GM19395 (cell line): ENCODE results near the gene GIPC3.

Experiments used
- ATAC-seq: cut with Tn5 transposase; IDR thresholded peaks from one replicate; pipeline ENCODE4 v1.9.1; 2021; ENCODE audit warnings: mild to moderate bottlenecking, moderate library complexity; ENCODE audit not compliant: unreplicated experiment

The GIPC3 gene

GRCh38 chr19:3604227-3604986 is 19.1 kb downstream of the GIPC3 start:
- no peak for ATAC-seq

- ATAC-seq, result no peak
Measured at GRCh38 chr19:3604987-3605343, 19.7 kb downstream of the GIPC3 start.

DNA sequence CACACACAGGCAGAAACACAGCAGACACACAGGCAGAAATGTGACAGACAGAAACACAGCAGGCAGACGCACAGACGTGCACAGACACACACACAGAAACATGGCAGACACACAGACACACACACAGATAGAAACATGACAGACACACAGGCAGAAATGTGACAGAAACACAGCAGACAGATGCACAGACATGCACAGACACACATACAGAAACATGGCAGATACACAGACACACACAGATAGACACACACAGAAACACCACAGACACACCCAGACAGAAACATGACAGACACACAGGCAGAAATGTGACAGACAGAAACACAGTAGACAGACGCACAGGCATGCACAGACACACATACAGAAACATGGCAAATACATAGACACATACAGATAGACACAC is 20.1 kb downstream of the GIPC3 start:
- no peak for ATAC-seq

- no peak for ATAC-seq
Measured at GRCh38 chr19:3605770-3606169, 20.5 kb downstream of the GIPC3 start.

DNA sequence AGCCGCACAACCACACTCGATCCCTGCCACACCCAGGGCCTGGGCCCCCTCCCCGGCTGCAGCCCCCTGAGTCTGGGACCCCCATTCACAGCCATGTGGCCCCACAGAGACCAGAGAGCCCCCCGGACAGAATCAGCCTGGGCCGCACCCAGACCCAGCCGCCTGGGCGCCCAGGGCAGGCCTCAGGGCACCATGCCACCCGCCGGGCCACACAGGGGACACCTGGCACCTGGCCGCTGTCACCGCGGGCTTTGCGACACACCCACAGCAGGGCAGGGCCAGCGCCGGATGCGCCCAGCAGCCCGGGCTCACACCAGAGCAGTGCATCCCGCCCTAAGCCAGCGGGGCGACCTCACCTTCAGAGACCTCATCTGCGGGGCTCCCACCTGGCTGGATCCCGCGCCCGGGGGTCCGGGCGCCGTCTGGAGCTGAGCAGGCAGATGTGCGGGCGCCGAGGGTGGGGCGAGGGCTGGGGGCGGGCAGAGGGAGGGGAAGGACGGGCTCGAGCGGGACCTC is 21.0 kb downstream of the GIPC3 start:
- no peak for ATAC-seq

DNA sequence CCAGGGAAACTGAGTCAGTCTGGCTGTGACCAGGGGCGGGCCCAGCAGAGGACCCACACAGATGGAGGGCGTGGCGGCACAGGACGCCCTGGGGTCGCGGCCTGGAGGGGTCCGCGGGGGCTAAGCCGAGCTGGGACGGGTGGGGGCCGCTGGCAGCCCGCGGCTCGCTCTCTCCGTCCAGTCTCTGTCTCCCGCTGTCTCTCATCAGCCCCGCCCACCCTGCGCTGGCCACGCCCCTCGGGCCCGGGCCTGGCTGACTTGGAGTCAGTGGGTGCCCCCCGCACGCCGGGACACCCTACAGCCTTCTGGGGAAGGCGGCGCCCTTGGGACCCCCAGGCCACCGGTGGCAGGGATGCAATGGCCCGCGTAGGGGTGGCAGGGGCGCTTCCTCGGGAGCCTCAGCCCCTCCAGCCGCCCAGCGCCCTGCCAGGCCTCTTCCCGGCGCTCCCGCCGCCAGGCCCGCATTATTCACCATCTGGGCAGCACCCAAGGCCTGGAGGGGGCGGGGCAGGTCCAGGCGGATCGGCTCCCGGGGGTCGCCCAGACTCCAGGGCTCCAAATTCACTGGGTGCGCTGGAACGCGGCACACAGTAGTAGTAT is 21.5 kb downstream of the GIPC3 start, which contains the start of gene TBXA2R:
TBXA2R (minus strand) TSS at position 186 of the 600 bp plus-strand sequence. CDS start 6,241 bp downstream, outside the sequence.
- no peak for ATAC-seq

- ATAC-seq, result no peak
Measured at GRCh38 chr19:3607303-3608078, 22.2 kb downstream of the GIPC3 start.

DNA sequence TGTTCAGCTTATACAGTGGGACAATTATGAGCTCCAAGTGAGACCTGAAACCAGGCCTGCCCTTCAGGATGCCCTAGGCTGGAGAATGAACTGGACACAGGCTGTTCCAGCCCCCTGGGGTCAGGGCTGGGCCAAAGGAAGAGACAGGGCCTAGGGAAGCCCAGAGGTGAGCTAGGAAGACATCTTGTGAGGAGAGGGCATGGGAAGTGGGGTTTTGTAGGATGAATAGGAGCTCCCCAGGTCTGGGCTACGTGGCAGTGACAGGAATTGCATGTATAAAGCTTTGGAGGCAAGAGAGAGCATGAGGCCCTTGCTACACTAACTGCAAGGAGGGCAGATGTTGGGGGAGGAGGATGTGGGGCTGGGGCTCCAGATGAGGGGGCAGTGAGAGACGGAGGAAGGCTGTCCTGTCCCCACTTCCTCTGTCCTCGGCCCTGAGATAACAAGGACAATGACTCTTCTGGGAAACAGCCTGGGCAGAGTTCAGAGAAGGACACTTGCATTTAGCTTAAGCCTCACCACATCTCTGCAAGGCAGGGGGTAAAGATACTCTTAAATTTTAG is 22.9 kb downstream of the GIPC3 start:
- ATAC-seq, result no peak

DNA sequence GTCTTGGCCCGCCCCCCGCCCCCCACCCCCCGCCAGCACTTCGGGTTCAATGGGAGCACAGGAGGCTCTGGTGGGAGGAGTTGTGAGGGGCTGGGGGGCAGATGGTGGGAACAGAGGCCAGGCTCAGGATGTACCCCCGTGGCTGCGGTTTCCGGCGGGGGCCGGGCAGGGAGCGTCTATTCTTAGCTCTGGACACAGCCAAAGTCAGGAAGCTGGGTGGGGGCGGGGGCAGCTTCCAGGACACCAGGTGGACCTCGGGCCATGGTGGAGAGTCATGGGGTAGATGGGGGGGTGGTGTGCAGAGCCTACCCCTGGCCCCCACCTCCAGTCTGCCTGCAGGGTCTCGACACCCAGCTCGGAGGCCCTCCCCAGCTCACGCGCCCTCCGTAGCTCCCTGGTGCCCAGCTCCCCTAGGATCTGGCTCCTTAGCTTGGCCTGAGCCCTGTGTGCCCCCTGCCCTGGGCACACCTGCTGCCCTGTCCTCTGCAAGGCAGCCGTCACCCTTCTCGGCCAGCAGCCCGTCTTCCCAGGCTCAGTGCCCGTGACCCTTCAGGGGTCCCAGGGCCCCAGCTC is 23.6 kb downstream of the GIPC3 start:
- ATAC-seq, result no peak

DNA sequence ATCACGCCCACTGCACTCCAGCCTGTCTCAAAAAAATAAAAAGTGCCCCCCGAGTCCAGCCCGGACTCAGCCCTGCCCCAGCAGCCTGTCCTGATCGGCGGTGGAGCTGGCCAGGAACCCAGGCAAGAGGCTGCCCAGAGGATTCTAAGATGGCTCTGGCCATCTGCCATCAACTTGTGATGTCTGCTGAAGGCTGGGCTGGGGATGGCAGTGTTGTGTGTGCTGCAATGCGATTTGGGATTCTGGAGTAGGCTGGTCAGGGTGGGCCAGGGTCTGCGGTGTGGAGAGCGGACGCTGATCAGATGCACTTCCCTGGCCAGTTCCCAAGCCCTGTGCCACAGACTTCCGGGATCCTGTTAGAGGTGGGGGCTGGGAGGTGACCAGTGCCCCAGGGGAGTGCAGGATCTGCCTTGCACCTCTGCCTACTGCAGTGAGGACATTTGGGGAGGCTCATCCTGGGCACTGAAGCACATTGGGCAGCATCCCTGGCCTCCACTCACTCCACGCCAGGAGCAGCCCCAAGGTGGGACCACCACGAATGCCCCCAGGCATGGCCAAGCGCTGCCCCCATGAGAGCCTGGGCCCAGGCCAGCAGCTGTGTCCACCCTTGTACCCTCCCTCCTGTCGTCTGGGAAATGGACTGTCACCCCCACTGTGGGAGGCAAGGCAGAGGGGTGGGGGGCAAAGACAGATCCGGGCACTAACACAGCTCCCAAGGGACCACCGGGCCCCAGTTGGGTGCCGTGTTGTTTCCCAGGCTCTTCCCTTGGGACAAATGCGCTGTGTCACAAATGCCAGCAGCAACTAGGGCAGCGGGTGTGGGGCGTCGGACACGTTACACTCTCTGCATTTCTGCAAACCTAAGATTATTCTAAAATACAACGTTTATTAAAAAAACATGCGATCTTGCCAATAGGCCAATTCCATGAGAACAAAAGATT is 24.8 kb downstream of the GIPC3 start:
- ATAC-seq, result no peak

DNA sequence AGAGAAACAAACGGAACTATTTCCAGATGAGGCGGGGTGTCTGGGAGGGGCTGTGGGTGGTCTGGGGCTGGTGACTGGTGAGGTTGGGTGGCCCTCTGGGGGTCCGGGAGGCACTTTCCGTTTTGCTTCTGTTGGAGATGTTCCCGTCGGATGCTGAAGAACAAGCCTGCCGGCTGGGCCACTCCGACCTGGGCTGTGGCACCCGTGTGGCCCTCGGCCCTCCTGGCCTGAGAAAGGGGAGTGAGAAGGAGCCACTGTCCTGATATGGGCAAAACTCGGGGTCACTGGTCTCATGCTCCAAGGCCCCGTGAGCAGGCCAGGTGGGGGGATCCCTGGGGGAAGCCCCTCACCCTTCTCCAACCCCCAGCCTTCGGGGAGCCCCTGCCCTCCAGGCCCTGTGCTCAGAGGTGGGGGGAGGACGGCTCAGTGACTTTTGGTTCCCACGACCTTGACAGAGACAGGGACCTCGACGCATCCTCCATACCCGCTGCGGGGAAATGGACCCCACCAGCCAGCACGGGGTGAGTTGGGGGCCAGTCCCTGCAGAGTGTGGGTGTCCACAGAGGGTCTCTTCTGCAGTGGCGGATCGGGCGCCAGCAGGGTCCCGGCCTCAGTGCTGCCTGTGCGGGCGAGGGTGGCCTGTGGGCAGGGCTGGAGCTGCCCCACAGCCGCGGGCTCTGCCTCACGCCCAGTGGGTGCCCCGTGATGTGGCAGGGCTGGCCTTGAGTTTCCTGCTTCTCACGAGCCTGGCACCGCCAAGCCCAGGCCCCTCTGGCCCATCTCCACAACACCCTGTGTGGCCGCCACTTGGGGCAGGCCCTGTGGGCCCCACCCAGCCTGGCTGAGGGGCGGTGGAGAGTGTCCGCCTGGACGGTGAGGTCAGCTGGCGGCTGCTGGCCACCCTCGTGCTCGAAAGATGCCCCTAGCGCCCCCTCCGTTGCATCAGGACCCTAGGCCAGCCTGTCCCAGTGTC is 25.8 kb downstream of the GIPC3 start:
- no peak for ATAC-seq

GRCh38 chr19:3611841-3612240 is 26.6 kb downstream of the GIPC3 start:
- no peak for ATAC-seq

- ATAC-seq, result no peak
Measured at GRCh38 chr19:3612330-3612729, 27.1 kb downstream of the GIPC3 start.

DNA sequence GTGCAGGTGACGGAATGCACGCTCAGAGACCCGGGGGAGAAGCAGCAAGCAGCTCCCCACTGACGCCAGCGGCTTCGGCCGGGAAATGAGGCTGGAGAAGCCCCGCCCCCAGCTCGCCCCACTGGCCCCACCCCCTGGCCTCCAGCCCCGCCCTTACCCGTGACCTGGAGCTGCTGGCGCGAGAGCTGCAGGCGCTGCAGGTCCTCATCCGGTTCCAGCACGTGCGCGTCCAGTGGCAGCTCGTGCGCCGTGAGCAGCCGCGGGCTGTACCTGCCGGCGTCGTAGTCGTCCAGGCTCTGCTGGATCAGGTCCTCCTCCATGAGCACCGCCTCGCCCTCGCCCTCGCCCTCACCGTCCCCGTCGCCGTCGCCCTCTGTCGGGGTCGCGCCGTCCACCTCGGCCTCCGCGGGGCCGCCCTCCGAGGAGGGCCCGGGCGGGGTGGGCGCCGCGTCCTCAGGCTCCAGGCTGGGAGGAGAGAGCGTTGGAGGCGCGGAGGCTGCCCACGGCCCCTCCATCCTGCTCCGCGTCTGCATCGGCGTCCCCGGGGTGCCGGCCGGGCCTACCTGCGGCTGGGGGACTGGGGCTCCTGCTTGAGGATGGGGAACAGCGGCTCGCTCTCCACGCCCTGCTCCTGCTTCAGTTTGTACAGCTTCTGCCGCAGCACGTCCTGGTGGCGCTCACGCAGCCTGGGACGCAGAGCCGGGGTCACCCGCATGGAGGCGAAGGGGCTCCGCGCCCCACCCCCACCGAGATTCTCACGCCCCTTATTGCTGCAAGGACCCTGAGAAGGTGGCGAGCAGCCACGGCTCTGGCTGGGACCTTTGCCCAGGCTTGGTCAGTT is 27.8 kb downstream of the GIPC3 start:
- ATAC-seq, result no peak

DNA sequence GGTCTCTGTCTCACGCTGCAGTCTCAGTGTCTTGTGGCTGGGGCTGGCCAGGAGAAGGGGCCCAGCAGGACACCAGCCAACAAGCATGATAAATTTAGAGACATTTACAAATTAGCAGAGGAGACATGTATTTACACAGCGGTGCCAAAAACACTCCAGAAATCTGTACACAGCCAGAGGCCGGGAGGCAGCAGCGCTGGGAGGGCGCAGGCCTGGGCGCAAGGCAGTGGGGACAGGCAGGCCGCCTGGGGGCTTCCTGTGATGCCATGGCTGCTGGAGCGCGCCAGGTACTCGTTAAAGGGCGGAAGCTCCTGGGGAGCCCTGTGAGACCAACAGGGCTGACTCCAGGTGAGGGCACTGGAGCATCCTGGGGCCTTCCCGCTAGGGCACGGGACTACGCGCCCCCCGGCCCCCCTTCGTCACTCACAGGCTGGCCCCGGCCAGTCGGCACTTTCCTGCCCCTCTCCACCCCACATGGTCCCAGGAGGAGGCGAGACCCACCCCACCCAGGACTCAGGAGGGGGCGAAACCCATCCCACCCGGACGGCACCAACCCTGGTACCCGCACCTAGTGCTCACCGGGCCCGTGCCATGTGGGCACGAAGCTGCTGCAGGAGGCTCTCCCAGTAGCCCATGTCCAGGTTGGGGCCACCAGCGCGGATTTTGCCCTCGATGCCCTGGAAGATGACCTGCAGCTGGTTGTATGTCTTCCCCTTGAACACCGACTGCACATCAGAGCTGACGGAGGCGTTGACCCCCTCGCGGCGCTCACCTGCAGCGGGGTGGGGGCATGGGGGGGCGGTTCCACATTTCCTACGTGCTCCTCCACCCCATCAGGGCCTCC is 28.8 kb downstream of the GIPC3 start:
- no peak for ATAC-seq

DNA sequence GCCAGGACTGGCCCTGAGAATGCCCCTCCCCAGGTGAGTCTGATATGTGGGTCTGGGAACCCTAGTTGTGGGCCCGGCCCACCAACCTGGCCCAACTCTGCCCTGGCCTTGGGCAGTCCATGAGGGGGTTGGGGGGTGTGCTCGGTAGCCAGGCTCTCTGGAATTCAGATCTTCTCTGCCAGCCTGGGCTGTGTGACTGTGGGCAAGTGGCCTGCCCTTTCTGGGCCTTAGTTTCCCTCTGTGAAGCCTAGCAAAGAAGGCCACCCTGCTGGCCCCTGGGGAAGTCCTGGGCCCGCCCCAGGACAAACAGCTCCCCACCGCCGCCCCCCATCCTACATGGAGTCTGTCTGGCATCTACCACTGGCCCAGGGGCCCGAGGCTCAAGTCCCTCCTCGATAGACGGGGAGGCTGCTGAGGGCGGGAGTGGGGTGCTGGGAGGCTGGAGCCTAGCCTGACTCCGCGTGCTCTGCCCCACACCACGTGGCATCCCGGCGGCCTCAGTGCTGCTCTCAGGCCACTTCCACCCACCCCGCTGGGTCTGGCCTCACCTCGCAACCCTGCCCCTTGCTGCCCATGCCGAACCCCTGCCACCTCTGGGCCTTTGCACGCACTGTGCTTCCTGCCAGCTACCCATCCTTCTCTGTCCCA is 29.7 kb downstream of the GIPC3 start:
- ATAC-seq, result no peak
